GM12891 (cell line): Measurements from ENCODE around the gene IZUMO1R.

Experiments
- POLR2A ChIP-seq: IDR thresholded peaks from 2 replicates; pipeline ENCODE4 v1.6.1; 2011; ENCODE audit warnings: low read depth, low read length, control low read depth
- POLR2AphosphoS5 ChIP-seq: IDR thresholded peaks from 2 replicates; pipeline ENCODE4 v1.6.1; 2011; ENCODE audit warnings: low read depth, low read length, control low read depth
- TAF1 ChIP-seq: IDR thresholded peaks from 2 replicates; pipeline ENCODE4 v1.6.1; 2011; ENCODE audit warnings: low read depth, low read length, control low read depth

DNA sequence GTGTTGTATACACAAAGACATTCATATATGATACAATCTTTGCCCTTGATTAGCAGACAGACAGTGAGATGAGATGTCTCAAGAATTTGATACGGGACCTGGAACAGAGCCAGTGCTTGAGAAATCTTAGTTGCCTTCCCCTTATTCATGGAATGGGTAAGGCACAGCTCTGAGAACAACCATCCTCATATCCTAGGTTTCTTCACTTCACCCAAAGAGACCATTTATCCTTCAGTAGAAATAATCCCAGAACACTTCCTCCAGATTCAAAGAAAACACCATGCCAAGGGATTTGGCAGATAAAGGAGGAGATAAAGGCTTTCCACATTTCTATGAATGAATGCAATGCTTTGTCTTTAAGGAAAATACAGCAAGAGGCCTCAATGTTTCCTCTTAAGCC lies 8.8 kb upstream of the IZUMO1R start:
- TF ChIP-seq POLR2A, result no peak
- no peak for TF ChIP-seq TAF1
- TF ChIP-seq POLR2AphosphoS5, result no peak
